Brain microvascular endothelial cell (primary cell): ENCODE measurements around the gene KRT39.

Source experiments
- DNase-seq: peaks from one replicate; pipeline ENCODE4 v3.0.0-alpha.2; 2020
- H3K27ac ChIP-seq: fragments of 250-450 bp; sonication (Bioruptor Pico); 2 replicates; pipeline ENCODE4 v1.5.1; 2020; ENCODE audit warnings: mild to moderate bottlenecking, moderate library complexity
- H3K27me3 ChIP-seq: fragments of 250-450 bp; sonication (Bioruptor Pico); replicated peaks from 2 replicates; pipeline ENCODE4 v1.5.1; 2020; ENCODE audit warnings: mild to moderate bottlenecking
- H3K36me3 ChIP-seq: fragments of 250-450 bp; sonication (Bioruptor Pico); replicated peaks from 2 replicates; pipeline ENCODE4 v1.5.1; 2020; ENCODE audit warnings: mild to moderate bottlenecking
- H3K4me3 ChIP-seq: 2 replicates; pipeline ENCODE4 v1.5.1; 2011; ENCODE audit warnings: low read depth, mild to moderate bottlenecking, control low read depth, low read length, moderate library complexity
- in situ Hi-C: cut with HindIII; loops from 2 replicates; pipeline ENCODE4 v1.10.0; 2017; ENCODE audit warnings: low sequenced_read_pairs, low pct_ligation_motif_present
- TF ChIP-seq, protein P1 (sequence below): IDR thresholded peaks from 2 replicates; pipeline ENCODE4 v1.5.1; 2011; ENCODE audit warnings: low read depth, mild to moderate bottlenecking, moderate library complexity, low read length, control low read depth, inconsistent platforms; ENCODE audit errors: missing control alignments

The KRT39 gene

DNA sequence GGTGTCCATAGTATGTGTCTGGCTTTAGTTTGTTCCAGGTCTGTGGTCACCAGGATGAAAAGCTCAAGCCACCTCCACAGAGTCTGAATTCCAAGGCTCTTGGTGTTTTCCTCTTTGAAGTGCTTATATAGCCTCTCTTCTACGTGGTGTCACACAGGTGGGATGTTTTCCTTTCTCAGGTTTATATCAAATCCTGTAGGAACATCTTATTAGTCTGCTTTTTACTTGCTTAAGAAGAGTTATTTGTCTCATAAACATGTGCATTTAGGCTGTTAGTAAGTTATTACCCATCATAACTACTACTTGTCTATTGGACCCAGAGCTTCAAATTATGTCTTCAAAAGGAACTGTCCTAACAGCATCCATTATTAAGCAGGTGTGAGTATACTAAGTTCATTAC, at the start of gene KRT39:
Gene KRT39 (minus strand): TSS at position 101 of the 400 bp plus-strand sequence. CDS start 92 bp downstream, at position 9.
- DNase-seq, result no peak
- H3K27ac ChIP-seq, result no peak within 1 kb of the TSS
- H3K36me3 ChIP-seq, result no peaks in the 10 kb centered on the region
- H3K27me3 ChIP-seq, result no peaks in the 10 kb centered on the region
- in situ Hi-C loops, result no loop called here
- no peak within 1 kb of the TSS for H3K4me3 ChIP-seq
- TF ChIP-seq, protein P1, sequence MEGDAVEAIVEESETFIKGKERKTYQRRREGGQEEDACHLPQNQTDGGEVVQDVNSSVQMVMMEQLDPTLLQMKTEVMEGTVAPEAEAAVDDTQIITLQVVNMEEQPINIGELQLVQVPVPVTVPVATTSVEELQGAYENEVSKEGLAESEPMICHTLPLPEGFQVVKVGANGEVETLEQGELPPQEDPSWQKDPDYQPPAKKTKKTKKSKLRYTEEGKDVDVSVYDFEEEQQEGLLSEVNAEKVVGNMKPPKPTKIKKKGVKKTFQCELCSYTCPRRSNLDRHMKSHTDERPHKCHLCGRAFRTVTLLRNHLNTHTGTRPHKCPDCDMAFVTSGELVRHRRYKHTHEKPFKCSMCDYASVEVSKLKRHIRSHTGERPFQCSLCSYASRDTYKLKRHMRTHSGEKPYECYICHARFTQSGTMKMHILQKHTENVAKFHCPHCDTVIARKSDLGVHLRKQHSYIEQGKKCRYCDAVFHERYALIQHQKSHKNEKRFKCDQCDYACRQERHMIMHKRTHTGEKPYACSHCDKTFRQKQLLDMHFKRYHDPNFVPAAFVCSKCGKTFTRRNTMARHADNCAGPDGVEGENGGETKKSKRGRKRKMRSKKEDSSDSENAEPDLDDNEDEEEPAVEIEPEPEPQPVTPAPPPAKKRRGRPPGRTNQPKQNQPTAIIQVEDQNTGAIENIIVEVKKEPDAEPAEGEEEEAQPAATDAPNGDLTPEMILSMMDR, result no peak

DNA sequence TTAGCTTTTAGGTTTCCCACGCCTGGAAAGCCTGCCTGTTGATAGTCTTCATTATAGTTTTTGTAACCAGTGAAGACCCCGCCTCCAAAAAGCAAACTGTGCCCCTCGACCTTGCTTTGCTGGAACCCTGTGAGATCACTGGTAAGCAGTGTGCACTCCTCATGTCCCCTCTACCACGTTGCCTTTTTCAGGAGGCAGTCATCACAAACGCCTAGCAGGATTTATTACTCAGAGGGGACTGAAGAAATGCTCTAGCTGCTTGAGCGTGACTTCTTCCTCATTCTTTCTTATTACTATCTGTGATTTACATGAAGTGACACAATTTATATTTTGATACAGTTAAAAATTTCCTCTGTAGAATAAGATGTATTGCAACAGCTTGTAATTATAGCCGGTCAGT, 48.7 kb upstream of the KRT39 start:
- Histone ChIP-seq H3K4me3 (no peak overlapping the region), H3K27me3 (no peaks in the 10 kb centered on the region), H3K36me3 (no peaks in the 10 kb centered on the region), H3K27ac (no peak overlapping the region)
- no peak for DNase-seq
- in situ Hi-C loops, result no loop called here
- TF ChIP-seq, protein P1, result no peak

DNA sequence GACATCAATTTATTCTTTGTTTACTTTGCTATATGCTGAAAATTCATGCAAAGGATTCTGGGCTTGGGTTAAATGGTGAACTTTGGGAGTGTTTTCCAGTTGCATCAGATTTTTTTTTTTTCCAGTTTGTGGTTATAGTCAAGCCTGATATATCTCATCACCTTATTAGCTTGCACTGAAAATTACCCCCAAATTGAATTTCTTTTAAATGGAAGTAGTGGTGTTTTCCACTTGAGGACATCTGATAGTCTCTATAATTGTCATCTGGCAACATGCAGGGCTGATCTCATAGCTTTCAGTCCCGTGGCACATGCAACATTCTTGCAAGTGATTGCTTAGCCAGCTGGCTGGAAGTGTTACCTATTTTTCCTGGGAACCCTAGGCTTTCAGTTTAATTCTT, 46.9 kb upstream of the KRT39 start:
- Histone ChIP-seq H3K27ac (no peak overlapping the region), H3K36me3 (no peaks in the 10 kb centered on the region), H3K4me3 (no peak overlapping the region), H3K27me3 (no peaks in the 10 kb centered on the region)
- in situ Hi-C loops, result no loop called here
- TF ChIP-seq, protein P1, result no peak
- no peak for DNase-seq

DNA sequence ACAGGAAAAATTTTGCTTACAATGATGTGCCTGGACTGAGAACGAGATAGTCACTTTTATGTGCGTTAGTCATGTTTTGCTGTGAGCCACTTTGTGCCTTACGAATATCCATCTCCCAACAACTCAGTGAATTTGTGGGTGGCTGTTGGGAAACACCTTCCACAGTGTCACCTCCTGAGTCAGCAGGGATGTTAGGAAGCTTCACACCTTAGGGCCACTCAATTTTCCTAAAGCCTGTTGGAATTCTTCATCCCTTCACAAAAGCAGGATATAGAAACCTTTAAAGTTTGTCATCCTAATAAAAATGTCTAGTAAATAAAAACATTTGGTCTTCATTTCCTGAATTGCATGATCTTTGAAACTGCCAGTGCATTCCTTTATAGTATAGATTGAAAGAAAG, 46.4 kb upstream of the KRT39 start:
- TF ChIP-seq, protein P1, result no peak
- no peak overlapping the region for H3K4me3 ChIP-seq
- H3K27me3 ChIP-seq, result no peaks in the 10 kb centered on the region
- no peak overlapping the region for H3K27ac ChIP-seq
- no peaks in the 10 kb centered on the region for H3K36me3 ChIP-seq
- no peak for DNase-seq
- in situ Hi-C loops, result no loop called here

DNA sequence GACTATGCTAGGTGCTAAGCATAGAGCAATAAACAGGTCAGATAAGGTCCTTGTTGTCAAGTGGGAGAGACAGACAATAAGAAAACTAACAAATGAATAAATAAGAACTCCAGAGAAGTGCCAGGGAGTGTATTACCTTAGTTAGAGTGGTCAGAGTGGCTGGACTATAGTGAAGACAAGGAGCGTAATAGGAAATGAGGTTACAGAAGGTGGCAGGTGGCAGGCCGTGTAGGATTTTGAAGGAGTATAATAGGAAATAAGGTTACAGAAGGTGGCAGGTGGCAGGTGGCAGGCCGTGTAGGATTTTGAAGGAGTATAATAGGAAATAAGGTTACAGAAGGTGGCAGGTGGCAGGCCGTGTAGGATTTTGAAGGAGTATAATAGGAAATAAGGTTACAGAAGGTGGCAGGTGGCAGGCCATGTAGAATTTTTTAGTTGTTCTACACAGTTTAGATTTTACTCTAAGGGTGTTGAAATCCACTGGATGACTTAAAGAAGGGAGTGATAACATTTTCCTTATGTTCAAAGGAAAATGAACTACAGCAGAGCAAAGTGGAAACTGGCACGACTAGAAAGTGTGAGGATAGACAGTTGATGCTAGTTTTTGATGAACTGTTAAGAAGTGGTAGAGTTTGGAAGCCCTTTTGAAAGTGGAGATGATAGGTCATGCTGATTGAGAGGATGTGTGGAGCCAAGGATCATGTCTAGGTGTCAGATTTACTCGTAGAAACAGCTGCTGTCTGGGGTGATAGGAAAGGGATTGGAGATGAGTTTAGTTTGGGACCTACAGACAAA, 45.8 kb upstream of the KRT39 start:
- H3K36me3 ChIP-seq, result no peaks in the 10 kb centered on the region
- H3K4me3 ChIP-seq, result no peak overlapping the region
- in situ Hi-C loops, result no loop called here
- no peak overlapping the region for H3K27ac ChIP-seq
- no peaks in the 10 kb centered on the region for H3K27me3 ChIP-seq
- no peak for DNase-seq
- TF ChIP-seq, protein P1, result no peak

DNA sequence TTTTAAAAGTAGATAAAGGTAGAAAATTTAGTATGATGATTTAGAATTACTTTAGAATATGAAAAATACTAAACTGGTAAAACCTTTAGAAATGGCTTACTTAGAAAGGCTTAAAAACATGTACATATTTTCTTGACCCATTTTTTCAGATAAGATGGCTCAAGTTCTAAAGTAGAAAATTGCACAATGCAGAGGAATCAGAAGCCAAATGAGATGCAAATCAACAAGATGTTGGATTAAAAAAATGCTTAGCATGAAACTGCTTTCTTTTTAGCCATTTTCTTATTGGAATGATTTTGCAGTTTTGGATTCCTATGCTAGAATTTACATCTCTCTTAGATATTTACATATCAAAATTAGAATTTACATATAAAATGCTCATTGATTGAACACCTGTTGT, 43.7 kb upstream of the KRT39 start:
- H3K36me3 ChIP-seq, result no peaks in the 10 kb centered on the region
- TF ChIP-seq, protein P1, result no peak
- H3K27me3 ChIP-seq, result no peaks in the 10 kb centered on the region
- in situ Hi-C loops, result no loop called here
- no peak overlapping the region for H3K27ac ChIP-seq
- H3K4me3 ChIP-seq, result no peak overlapping the region
- no peak for DNase-seq
